Neural cell (in vitro differentiated cells): ENCODE results near the gene QPRT. TPM values are rescaled to one million over a fixed set of nuclear protein-coding genes. Genes with fewer than 3 reads are reported as not detected.

Source experiments
- H2AFZ ChIP-seq: fragments of 200-600, 300-800 bp; sonication (generic), shearing (Covaris generic); 2 replicates; pipeline ENCODE4 v1.6.0; 2014; ENCODE audit warnings: low read depth, mild to moderate bottlenecking, antibody characterized with exemption, low read length, moderate library complexity
- H3F3A ChIP-seq: fragments of 200-600 bp; shearing (Covaris generic); 2 replicates; pipeline ENCODE4 v1.6.1; 2016; ENCODE audit warnings: mild to moderate bottlenecking, moderate library complexity, mixed read lengths, antibody characterized with exemption, low read length; ENCODE audit not compliant: insufficient read depth, poor library complexity, severe bottlenecking
- H3K27ac ChIP-seq: fragments of 200-600, 300-800 bp; sonication (generic), shearing (Covaris generic); 2 replicates; pipeline ENCODE4 v1.5.1; 2014; ENCODE audit warnings: mild to moderate bottlenecking, low read length, moderate library complexity
- H3K27me3 ChIP-seq: fragments of 300-800, 200-600 bp; sonication (generic), shearing (Covaris generic); 2 replicates; pipeline ENCODE4 v1.6.0; 2014; ENCODE audit warnings: mild to moderate bottlenecking, low read depth, low read length, moderate library complexity; ENCODE audit not compliant: insufficient read depth
- H3K36me3 ChIP-seq: fragments of 300-800, 200-600 bp; sonication (generic), shearing (Covaris generic); 2 replicates; pipeline ENCODE4 v1.5.1; 2014; ENCODE audit warnings: mild to moderate bottlenecking, antibody characterized with exemption, low read length, moderate library complexity; ENCODE audit not compliant: insufficient read depth
- H3K4me2 ChIP-seq: fragments of 300-800, 200-600 bp; sonication (generic), shearing (Covaris generic); 2 replicates; pipeline ENCODE4 v1.6.0; 2014; ENCODE audit warnings: mild to moderate bottlenecking, low read length
- H3K4me3 ChIP-seq: fragments of 300-800, 200-600 bp; sonication (generic), shearing (Covaris generic); 2 replicates; pipeline ENCODE4 v1.5.1; 2014; ENCODE audit warnings: mild to moderate bottlenecking, low read length, moderate library complexity
- H3K79me2 ChIP-seq: fragments of 200-600 bp; shearing (Covaris generic); replicated peaks from 2 replicates; pipeline ENCODE4 v1.6.0; 2014; ENCODE audit warnings: mild to moderate bottlenecking, low read length, moderate library complexity; ENCODE audit not compliant: insufficient read depth
- H3K9ac ChIP-seq: fragments of 300-800, 200-600 bp; sonication (generic), shearing (Covaris generic); 2 replicates; pipeline ENCODE4 v1.6.1; 2016; ENCODE audit warnings: mild to moderate bottlenecking, low read length, mixed read lengths
- H3K9me2 ChIP-seq: fragments of 200-600 bp; shearing (Covaris generic); 2 replicates; pipeline ENCODE4 v1.6.1; 2016; ENCODE audit warnings: mild to moderate bottlenecking, low read length, mixed read lengths; ENCODE audit not compliant: insufficient read depth
- H3K9me3 ChIP-seq: fragments of 200-600, 300-800 bp; sonication (generic), shearing (Covaris generic); 2 replicates; pipeline ENCODE4 v1.6.1; 2016; ENCODE audit warnings: mild to moderate bottlenecking, mixed run types, low read length, moderate library complexity, mixed read lengths
- H4K20me1 ChIP-seq: fragments of 200-600 bp; shearing (Covaris generic); 2 replicates; pipeline ENCODE4 v1.6.1; 2016; ENCODE audit warnings: mild to moderate bottlenecking, mixed run types; ENCODE audit not compliant: insufficient read depth
- CTCF ChIP-seq: fragments of 450-650 bp; IDR thresholded peaks from 2 replicates; pipeline ENCODE4 v1.5.1; 2014; ENCODE audit warnings: antibody characterized with exemption, mild to moderate bottlenecking, moderate library complexity; ENCODE audit not compliant: poor library complexity, severe bottlenecking
- EP300 ChIP-seq: fragments of 450-650 bp; conservative IDR thresholded peaks from 2 replicates; pipeline ENCODE4 v1.6.1; 2014; ENCODE audit warnings: antibody characterized with exemption, mild to moderate bottlenecking, moderate library complexity; ENCODE audit not compliant: poor library complexity, severe bottlenecking
- EZH2 ChIP-seq: fragments of 200-600, 300-800 bp; shearing (Covaris generic), sonication (generic); IDR thresholded peaks from 2 replicates; pipeline ENCODE4 v1.6.1; 2014; ENCODE audit warnings: antibody characterized with exemption, low read length, borderline replicate concordance, mild to moderate bottlenecking; ENCODE audit not compliant: insufficient read depth, poor library complexity, severe bottlenecking
- MXI1 ChIP-seq: fragments of 450-650 bp; conservative IDR thresholded peaks from 2 replicates; pipeline ENCODE4 v1.6.1; 2014; ENCODE audit warnings: antibody characterized with exemption, mild to moderate bottlenecking; ENCODE audit not compliant: poor library complexity, severe bottlenecking
- POLR2AphosphoS5 ChIP-seq: IDR thresholded peaks from 2 replicates; pipeline ENCODE4 v1.6.1; 2012
- RAD21 ChIP-seq: fragments of 450-650 bp; conservative IDR thresholded peaks from 2 replicates; pipeline ENCODE4 v1.6.1; 2014; ENCODE audit warnings: antibody characterized with exemption, mild to moderate bottlenecking, moderate library complexity
- REST ChIP-seq: IDR thresholded peaks from 2 replicates; pipeline ENCODE4 v1.6.1; 2012; ENCODE audit warnings: borderline replicate concordance
- SMC3 ChIP-seq: fragments of 450-650 bp; conservative IDR thresholded peaks from 2 replicates; pipeline ENCODE4 v1.6.1; 2014; ENCODE audit warnings: antibody characterized with exemption, mild to moderate bottlenecking, moderate library complexity; ENCODE audit not compliant: poor library complexity
- TAF1 ChIP-seq: IDR thresholded peaks from 2 replicates; pipeline ENCODE4 v1.6.1; 2012; ENCODE audit warnings: low read depth
- polyA plus RNA-seq: library from polyadenylated mRNA; depleted of rRNA; stranded (reverse); fragments of >200 nt; gene quantifications from 2 replicates; pipeline ENCODE4 v1.2.3, GENCODE V29; 2014

QPRT gene
- polyA plus RNA-seq, 1 donor from 2014 or later, result 2.7 TPM

- Histone ChIP-seq H3K9ac (no peak overlapping the region), H2AFZ (no peak overlapping the region), H3K9me3 (no peaks in the 10 kb centered on the region), H3K36me3 (no peaks in the 10 kb centered on the region), H3K4me3 (no peak overlapping the region), H3K27me3 (no peaks in the 10 kb centered on the region), H4K20me1 (no peaks in the 10 kb centered on the region), H3F3A (no peaks in the 10 kb centered on the region), H3K27ac (no peak overlapping the region), H3K9me2 (no peaks in the 10 kb centered on the region), H3K4me2 (no peak overlapping the region), H3K79me2 (no peaks in the 10 kb centered on the region)
- TF ChIP-seq SMC3 (no peak), RAD21 (no peak), MXI1 (no peak), CTCF (no peak), REST (no peak), POLR2AphosphoS5 (no peak), TAF1 (no peak), EP300 (no peak), EZH2 (no peak)
These were observed 3.0 kb upstream of the QPRT start for GRCh38 chr16:29675811-29676643.

GRCh38 chr16:29676989-29677785 lies 1.8 kb upstream of the QPRT start:
- Histone ChIP-seq H3K9me3 (no peaks in the 10 kb centered on the region), H2AFZ (no peak overlapping the region), H3K27me3 (no peaks in the 10 kb centered on the region), H3K9me2 (no peaks in the 10 kb centered on the region), H4K20me1 (no peaks in the 10 kb centered on the region), H3K79me2 (no peaks in the 10 kb centered on the region), H3K4me2 (no peak overlapping the region), H3F3A (no peaks in the 10 kb centered on the region), H3K4me3 (no peak overlapping the region), H3K36me3 (no peaks in the 10 kb centered on the region), H3K27ac (no peak overlapping the region), H3K9ac (no peak overlapping the region)
- no peak for TF ChIP-seq REST
- TF ChIP-seq MXI1, result no peak
- no peak for TF ChIP-seq SMC3
